Measurements from ENCODE around the gene RAB25. TPM values are rescaled to one million over a fixed set of nuclear protein-coding genes. Genes with fewer than 3 reads are reported as not detected.

RAB25 gene
- total and polyA plus RNA-seq, 9 donors: 0.28 to 38.6 (median 2.9) TPM; not detected in 1

GRCh38 chr1:156099282-156099681 is 38.3 kb downstream of the RAB25 start:
- no peak for DNase-seq
- Histone ChIP-seq H3K27ac (no peak overlapping the region), H3K4me3 (no peak overlapping the region), H3K36me3 (no peaks in the 10 kb centered on the region), H3K4me1 (ENCODE audit: insufficient read depth) (peaks cover 29% of the 10 kb centered on the region), H3K27me3 (no peaks in the 10 kb centered on the region), H3K9me3 (no peaks in the 10 kb centered on the region)
- TF ChIP-seq EP300 (IDR thresholded peaks at IDR 0.05) (no peak), CTCF (IDR thresholded peaks at IDR 0.05) (no peak), POLR2A (IDR thresholded peaks at IDR 0.05) (no peak)
- 71 to 78% (median 73%) methylated on average over 3 of the region's 3 CpGs for WGBS, 3 donors
- intact Hi-C loops (cut with DNase I): no loop called here

GRCh38 chr1:156100205-156100995 is 39.4 kb downstream of the RAB25 start:
- Histone ChIP-seq H3K27ac (peak overlapping the region in 1 of 2 donors; percentile 14), H3K4me1 (ENCODE audit: insufficient read depth) (peaks cover 40% of the 10 kb centered on the region), H3K9me3 (no peaks in the 10 kb centered on the region), H3K27me3 (no peaks in the 10 kb centered on the region), H3K36me3 (no peaks in the 10 kb centered on the region), H3K4me3 (no peak overlapping the region)
- peak in 1 of 5 donors; percentile 63 for DNase-seq
- TF ChIP-seq POLR2A (IDR thresholded peaks at IDR 0.05) (no peak), CTCF (IDR thresholded peaks at IDR 0.05) (no peak), EP300 (IDR thresholded peaks at IDR 0.05) (no peak)
- intact Hi-C loops (cut with DNase I): no loop called here
- 62 to 69% (median 67%) methylated on average over 4 of the region's 4 CpGs for WGBS, 3 donors

GRCh38 chr1:156101880-156102279 is 40.9 kb downstream of the RAB25 start:
- WGBS, 3 donors: 57 to 64% (median 59%) methylated on average over 6 of the region's 6 CpGs
- peak in 2 of 5 donors; percentile 67 for DNase-seq

More at GRCh38 chr1:156101880-156102279, 40.9 kb downstream of the RAB25 start:
- intact Hi-C loops (cut with DNase I): no loop called here
- Histone ChIP-seq H3K27ac (peak overlapping the region in 1 of 2 donors; percentile 32), H3K4me1 (ENCODE audit: insufficient read depth) (peaks cover 41% of the 10 kb centered on the region), H3K27me3 (no peaks in the 10 kb centered on the region), H3K9me3 (no peaks in the 10 kb centered on the region), H3K4me3 (no peak overlapping the region), H3K36me3 (no peaks in the 10 kb centered on the region)
- TF ChIP-seq POLR2A (IDR thresholded peaks at IDR 0.05): no peak
- TF ChIP-seq CTCF (IDR thresholded peaks at IDR 0.05): no peak
- TF ChIP-seq EP300 (IDR thresholded peaks at IDR 0.05): no peak

Data from ovary (tissue), 9 donors.